Activated CD8-positive, alpha-beta memory T cell treated with anti-CD3 and anti-CD28 coated beads for 24 hours (primary cell): ENCODE measurements around the gene MMP26.

Source experiments
- DNase-seq: peaks from one replicate; pipeline ENCODE4 v3.0.0-alpha.2; 2020

MMP26 gene

GRCh38 chr11:4727171-4727570 is 22.6 kb downstream of the MMP26 start:
- no peak for DNase-seq

GRCh38 chr11:4740735-4741134 is 36.2 kb downstream of the MMP26 start:
- DNase-seq, result no peak

GRCh38 chr11:4748438-4748837 is 43.9 kb downstream of the MMP26 start:
- DNase-seq, result no peak

- DNase-seq, result no peak
Observed at GRCh38 chr11:4751201-4751600, 46.6 kb downstream of the MMP26 start.
